ENCODE measurements around the gene TSPAN4. TPM values are rescaled to one million over a fixed set of nuclear protein-coding genes. Genes with fewer than 3 reads are reported as not detected.

The TSPAN4 gene
- total RNA-seq, 2 experiments from 2014 or later, result 9.4 to 12.1 TPM

DNA sequence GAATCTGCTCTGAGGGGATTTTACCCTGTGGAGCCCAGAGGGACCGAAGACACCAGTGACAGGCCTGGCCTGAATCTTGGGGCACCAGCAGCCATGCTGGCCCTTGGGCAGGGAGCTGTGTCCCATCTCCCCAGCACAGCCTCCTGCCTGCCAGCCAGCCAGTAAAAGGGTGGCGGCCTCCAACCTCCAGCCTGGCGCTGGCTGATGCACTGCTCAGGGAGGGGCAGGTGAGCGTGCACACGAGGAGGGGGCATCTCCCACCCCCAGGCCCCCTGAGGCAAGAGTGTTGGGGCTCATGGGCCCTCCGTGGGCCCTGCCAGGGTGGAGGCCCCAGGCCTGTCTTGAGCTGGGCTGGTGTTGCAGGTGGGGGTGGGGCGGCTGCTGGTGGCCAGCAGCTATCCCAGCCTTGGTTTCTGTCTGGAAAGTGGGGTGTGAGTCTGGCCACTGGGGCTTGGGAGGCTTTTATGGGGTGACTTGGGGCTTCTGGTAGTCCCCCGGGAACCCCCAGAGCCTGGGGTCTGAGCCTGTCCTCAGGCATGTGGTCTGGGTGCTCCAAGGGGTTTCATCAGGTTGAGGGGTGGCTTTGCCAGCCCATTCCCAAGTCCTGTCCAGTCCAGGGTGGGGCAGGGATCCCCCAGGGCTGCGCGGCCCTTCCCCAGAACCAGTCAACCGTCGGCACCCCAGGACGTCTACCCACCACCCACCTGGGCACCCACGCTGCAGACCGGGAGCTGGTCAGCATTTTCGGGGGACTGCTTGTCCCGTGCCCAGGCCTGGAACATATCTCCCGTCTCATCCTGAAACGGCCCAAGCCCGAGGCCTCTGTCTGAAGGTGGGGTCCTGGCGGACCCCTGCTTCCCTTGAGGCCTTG is 17.8 kb downstream of the TSPAN4 start:
- H4K20me1 ChIP-seq (ENCODE audit: insufficient read depth, low read length), result no peaks in the 10 kb centered on the region
- no peaks in the 10 kb centered on the region for H3K9me3 ChIP-seq (ENCODE audit: low read length)
- H3K27ac ChIP-seq (ENCODE audit: low read depth, low read length, poor library complexity, severe bottlenecking), result no peak overlapping the region
- H3K4me1 ChIP-seq (ENCODE audit: insufficient read depth, low read length, poor library complexity, severe bottlenecking), result peaks cover 5% of the 10 kb centered on the region
- intact Hi-C loops (cut with micrococcal nuclease; ENCODE audit: unreplicated experiment), result no loop called here
- TF ChIP-seq, protein P1, sequence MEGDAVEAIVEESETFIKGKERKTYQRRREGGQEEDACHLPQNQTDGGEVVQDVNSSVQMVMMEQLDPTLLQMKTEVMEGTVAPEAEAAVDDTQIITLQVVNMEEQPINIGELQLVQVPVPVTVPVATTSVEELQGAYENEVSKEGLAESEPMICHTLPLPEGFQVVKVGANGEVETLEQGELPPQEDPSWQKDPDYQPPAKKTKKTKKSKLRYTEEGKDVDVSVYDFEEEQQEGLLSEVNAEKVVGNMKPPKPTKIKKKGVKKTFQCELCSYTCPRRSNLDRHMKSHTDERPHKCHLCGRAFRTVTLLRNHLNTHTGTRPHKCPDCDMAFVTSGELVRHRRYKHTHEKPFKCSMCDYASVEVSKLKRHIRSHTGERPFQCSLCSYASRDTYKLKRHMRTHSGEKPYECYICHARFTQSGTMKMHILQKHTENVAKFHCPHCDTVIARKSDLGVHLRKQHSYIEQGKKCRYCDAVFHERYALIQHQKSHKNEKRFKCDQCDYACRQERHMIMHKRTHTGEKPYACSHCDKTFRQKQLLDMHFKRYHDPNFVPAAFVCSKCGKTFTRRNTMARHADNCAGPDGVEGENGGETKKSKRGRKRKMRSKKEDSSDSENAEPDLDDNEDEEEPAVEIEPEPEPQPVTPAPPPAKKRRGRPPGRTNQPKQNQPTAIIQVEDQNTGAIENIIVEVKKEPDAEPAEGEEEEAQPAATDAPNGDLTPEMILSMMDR (conservative IDR thresholded peaks at IDR 0.05; ENCODE audit: low read length), result no peak
- TF ChIP-seq EZH2phosphoT487 (IDR thresholded peaks at IDR 0.05; ENCODE audit: borderline replicate concordance, low read depth, low read length), result no peak
- H3K9me2 ChIP-seq (ENCODE audit: insufficient read depth, low read length), result no peaks in the 10 kb centered on the region
- H3K36me3 ChIP-seq (ENCODE audit: insufficient read depth, low read length), result no peaks in the 10 kb centered on the region
- H2AFZ ChIP-seq (ENCODE audit: low read length), result no peak overlapping the region
- no TSS peak for BruUV-seq (replicated peaks)
- no peak for DNase-seq (ENCODE audit: low spot score)
- no peak overlapping the region for H3K4me2 ChIP-seq (ENCODE audit: low read length)
- no peaks in the 10 kb centered on the region for H3K79me2 ChIP-seq (ENCODE audit: insufficient read depth, low read depth, low read length)
- no peak overlapping the region for H3K4me3 ChIP-seq (ENCODE audit: low read depth, low read length, poor library complexity, severe bottlenecking)
- ChIA-PET POLR2A (no interaction called here), CTCF (ENCODE audit: unreplicated experiment) (no interaction called here)

DNA sequence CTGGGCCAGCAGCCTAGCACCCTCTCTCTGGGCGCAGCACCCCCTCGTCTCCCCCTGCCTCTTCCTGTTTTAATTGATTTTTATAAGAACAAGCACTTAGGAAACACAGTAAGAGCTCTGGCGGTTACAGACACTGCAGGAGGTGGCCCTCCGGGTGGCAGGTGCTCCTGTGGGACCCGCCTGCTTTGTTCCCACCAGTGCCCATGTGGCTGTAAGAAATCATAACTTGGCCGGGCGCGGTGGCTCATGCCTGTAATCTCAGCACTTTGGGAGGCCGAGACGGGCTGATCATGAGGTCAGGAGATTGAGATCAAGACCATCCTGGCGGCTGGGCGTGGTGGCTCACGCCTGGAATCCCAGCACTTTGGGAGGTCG is 18.4 kb downstream of the TSPAN4 start:
- no peak overlapping the region for H2AFZ ChIP-seq (ENCODE audit: low read length)
- intact Hi-C loops (cut with micrococcal nuclease; ENCODE audit: unreplicated experiment), result no loop called here
- no peak for DNase-seq (ENCODE audit: low spot score)
- TF ChIP-seq, protein P1 (conservative IDR thresholded peaks at IDR 0.05; ENCODE audit: low read length), result no peak
- no peak for TF ChIP-seq EZH2phosphoT487 (IDR thresholded peaks at IDR 0.05; ENCODE audit: borderline replicate concordance, low read depth, low read length)
- peaks cover 5% of the 10 kb centered on the region for H3K4me1 ChIP-seq (ENCODE audit: insufficient read depth, low read length, poor library complexity, severe bottlenecking)
- ChIA-PET POLR2A (no interaction called here), CTCF (ENCODE audit: unreplicated experiment) (no interaction called here)
- no peak overlapping the region for H3K27ac ChIP-seq (ENCODE audit: low read depth, low read length, poor library complexity, severe bottlenecking)
- no peak overlapping the region for H3K4me2 ChIP-seq (ENCODE audit: low read length)
- no peaks in the 10 kb centered on the region for H4K20me1 ChIP-seq (ENCODE audit: insufficient read depth, low read length)
- H3K79me2 ChIP-seq (ENCODE audit: insufficient read depth, low read depth, low read length), result no peaks in the 10 kb centered on the region
- H3K9me3 ChIP-seq (ENCODE audit: low read length), result no peaks in the 10 kb centered on the region
- no TSS peak for BruUV-seq (replicated peaks)
- no peak overlapping the region for H3K4me3 ChIP-seq (ENCODE audit: low read depth, low read length, poor library complexity, severe bottlenecking)
- no peaks in the 10 kb centered on the region for H3K9me2 ChIP-seq (ENCODE audit: insufficient read depth, low read length)
- H3K36me3 ChIP-seq (ENCODE audit: insufficient read depth, low read length), result no peaks in the 10 kb centered on the region

DNA sequence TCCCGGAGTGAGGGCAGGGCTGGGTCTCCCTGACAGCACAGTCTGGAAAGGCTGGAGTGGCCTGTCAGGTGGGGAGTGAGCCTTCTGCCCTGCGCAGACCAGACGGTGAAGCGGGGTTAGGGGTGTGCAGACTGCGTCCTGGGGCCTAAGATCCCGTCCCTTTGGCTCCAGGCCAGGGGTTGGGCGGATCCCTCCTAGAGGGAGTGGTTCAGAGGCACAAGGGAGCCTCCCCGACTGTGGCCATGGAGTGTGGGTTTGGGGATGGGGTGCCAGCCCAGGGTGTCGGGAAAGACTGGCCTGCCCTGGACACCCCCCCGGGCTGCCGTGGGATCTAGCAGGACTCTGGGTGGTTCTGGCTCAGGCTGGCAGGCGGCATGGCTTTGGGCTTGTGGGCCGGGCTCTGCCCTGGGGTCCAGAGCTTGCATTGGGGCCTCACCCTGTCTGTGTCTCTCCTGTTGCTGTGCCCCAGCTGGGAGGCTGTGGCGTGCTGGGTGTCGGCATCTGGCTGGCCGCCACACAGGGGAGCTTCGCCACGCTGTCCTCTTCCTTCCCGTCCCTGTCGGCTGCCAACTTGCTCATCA is 19.5 kb downstream of the TSPAN4 start:
- H2AFZ ChIP-seq (ENCODE audit: low read length), result no peak overlapping the region
- H3K79me2 ChIP-seq (ENCODE audit: insufficient read depth, low read depth, low read length), result no peaks in the 10 kb centered on the region
- no peaks in the 10 kb centered on the region for H3K9me2 ChIP-seq (ENCODE audit: insufficient read depth, low read length)
- DNase-seq (ENCODE audit: low spot score), result no peak
- H3K27ac ChIP-seq (ENCODE audit: low read depth, low read length, poor library complexity, severe bottlenecking), result no peak overlapping the region
- no peaks in the 10 kb centered on the region for H3K9me3 ChIP-seq (ENCODE audit: low read length)
- H3K4me1 ChIP-seq (ENCODE audit: insufficient read depth, low read length, poor library complexity, severe bottlenecking), result no peaks in the 10 kb centered on the region
- intact Hi-C loops (cut with micrococcal nuclease; ENCODE audit: unreplicated experiment), result no loop called here
- BruUV-seq (replicated peaks), result no TSS peak
- no peaks in the 10 kb centered on the region for H3K36me3 ChIP-seq (ENCODE audit: insufficient read depth, low read length)
- no peak overlapping the region for H3K4me2 ChIP-seq (ENCODE audit: low read length)
- ChIA-PET POLR2A (no interaction called here), CTCF (ENCODE audit: unreplicated experiment) (no interaction called here)
- H3K4me3 ChIP-seq (ENCODE audit: low read depth, low read length, poor library complexity, severe bottlenecking), result no peak overlapping the region
- H4K20me1 ChIP-seq (ENCODE audit: insufficient read depth, low read length), result no peaks in the 10 kb centered on the region
- TF ChIP-seq, protein P1 (conservative IDR thresholded peaks at IDR 0.05; ENCODE audit: low read length), result no peak
- TF ChIP-seq EZH2phosphoT487 (IDR thresholded peaks at IDR 0.05; ENCODE audit: borderline replicate concordance, low read depth, low read length), result no peak

All from OCI-LY7 (cell line).